ENCODE results near the gene KCNK4.
"Not testable (repeated sequence)": the region's sequence is repeated elsewhere in the genome, so short reads cannot be mapped to it uniquely, and the experiment has no call there.

KCNK4 gene

DNA sequence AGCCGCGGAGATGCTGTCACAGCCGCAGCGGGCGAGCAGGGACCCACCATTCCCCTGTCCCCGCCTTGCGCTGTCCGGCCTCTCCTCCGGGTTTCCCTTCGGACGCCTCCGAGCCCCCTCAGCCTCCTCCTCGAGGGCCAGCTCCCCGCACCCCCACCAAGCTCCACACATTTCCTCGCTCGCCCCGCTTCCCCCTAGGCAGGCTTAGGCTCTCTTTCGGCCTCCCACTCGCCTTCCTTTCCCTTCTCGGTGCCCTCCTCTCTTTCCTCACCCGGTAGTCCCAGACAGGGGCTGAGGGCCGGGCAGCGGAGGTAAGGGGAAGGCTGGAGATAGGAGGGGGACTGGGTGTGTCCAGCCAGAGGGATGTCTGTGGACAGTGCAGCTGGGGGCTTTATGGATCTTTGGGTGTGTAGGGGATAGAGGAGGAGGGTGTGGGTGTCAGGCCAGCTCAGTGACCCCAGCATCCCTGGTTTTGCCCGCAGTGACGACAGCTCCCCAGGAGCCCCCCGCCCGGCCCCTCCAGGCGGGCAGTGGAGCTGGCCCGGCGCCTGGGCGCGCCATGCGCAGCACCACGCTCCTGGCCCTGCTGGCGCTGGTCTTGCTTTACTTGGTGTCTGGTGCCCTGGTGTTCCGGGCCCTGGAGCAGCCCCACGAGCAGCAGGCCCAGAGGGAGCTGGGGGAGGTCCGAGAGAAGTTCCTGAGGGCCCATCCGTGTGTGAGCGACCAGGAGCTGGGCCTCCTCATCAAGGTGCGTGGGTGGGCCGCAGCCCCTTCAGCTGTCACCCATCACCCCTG is 1.6 kb downstream of the KCNK4 start:
- DNase-seq = no peak

DNA sequence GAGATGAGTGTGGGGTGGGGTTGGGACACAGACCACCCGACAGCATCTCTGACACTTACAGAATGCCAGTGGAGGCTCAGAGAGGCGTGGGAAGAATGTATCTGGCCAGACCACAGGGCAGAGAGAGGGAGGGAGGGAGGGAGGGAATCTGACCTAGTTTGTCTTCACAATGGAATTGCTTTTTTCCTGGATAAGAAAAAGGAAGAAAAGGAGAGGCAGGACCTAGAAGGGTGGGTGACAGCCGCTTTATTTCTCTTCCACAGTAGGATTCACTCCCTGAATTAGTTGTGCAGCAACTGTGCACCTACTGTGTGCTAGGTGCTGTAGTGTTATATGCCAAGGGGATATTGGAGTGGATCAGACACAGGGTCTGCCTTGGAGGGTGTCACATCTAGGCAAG is 3.7 kb downstream of the KCNK4 start:
- no peak for DNase-seq

DNA sequence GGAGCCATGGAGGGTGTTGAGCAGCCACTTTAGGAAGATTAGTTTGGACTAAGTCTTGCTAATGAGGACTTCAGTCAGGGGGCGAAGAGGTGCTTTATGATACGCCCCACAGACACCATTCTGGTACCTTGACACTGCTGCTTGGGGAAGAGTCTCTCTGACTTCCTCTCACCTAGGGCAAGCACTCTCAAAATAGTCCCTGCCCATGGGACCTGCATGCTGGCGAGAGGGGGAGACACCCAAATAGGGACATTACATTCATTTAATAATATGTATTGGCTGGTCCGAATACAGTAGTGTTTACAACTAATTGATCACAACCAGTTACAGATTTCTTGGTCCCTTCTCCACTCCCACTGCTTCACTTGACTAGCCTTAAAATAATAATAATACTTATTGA is 4.7 kb downstream of the KCNK4 start:
- no peak for DNase-seq

DNA sequence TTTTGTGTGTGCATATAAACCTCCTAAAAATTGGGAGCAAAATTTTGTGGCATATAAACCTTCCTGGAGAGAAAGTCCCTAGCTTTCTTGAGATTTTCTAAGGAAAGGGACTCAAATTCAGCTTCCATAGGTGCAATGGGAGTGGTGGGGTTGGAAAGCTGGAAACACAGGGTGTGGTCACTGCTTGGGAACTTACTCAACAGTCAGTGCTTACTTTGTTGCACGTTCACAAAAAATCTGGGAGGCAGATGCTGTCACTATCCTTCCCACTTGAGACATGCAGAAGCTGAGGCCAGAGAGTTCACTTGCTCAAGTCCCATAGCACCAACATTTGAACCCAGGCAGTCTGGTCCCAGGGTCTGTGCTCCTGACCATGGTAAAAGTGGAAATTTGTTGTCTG is 5.1 kb downstream of the KCNK4 start:
- DNase-seq = no peak

DNA sequence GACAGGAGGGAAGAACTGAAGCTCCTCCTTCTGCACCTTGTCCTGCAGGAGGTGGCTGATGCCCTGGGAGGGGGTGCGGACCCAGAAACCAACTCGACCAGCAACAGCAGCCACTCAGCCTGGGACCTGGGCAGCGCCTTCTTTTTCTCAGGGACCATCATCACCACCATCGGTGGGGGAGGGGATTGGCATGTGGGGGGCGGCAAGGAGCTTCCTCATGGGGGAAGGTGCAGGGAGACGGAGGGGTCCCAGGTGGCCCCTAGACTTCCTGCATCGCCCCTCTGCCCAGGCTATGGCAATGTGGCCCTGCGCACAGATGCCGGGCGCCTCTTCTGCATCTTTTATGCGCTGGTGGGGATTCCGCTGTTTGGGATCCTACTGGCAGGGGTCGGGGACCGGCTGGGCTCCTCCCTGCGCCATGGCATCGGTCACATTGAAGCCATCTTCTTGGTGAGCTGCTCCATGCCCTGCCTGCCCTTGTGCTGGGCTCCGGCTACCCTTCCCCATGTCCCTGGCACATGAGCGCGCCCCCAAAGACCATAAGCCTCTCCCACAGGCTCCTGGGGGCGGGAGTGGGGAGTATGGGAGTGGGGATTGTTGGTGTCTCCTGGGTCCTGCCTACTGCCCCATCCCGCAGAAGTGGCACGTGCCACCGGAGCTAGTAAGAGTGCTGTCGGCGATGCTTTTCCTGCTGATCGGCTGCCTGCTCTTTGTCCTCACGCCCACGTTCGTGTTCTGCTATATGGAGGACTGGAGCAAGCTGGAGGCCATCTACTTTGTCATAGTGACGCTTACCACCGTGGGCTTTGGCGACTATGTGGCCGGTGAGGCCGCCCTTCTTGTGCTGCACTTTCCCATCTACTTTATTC is 6.0 kb downstream of the KCNK4 start:
- DNase-seq = no peak

DNA sequence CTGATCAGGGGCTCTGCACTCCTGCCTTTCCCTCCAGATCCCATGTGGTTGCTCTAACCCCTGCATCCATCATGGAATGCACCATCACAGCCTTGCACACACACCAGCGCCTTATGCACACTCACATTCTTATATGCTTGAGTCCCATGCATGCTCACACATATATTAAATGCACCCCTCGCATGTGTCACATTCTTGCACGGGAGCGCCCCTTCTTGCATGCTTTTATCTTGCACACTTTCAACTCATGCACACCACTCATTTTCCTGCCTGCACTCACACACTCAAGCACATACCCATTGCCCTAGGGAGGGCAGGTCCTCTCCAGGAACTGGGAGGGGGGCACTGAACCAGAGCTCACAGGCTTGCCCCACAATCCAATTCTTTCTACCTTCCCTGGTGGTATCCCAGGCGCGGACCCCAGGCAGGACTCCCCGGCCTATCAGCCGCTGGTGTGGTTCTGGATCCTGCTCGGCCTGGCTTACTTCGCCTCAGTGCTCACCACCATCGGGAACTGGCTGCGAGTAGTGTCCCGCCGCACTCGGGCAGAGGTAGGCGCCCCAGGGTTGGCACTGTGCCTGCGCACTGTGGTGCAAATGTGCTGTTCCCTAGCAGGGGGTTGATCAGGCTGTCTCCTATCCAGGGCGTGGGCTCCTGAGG is 6.7 kb downstream of the KCNK4 start:
- DNase-seq = no peak

DNA sequence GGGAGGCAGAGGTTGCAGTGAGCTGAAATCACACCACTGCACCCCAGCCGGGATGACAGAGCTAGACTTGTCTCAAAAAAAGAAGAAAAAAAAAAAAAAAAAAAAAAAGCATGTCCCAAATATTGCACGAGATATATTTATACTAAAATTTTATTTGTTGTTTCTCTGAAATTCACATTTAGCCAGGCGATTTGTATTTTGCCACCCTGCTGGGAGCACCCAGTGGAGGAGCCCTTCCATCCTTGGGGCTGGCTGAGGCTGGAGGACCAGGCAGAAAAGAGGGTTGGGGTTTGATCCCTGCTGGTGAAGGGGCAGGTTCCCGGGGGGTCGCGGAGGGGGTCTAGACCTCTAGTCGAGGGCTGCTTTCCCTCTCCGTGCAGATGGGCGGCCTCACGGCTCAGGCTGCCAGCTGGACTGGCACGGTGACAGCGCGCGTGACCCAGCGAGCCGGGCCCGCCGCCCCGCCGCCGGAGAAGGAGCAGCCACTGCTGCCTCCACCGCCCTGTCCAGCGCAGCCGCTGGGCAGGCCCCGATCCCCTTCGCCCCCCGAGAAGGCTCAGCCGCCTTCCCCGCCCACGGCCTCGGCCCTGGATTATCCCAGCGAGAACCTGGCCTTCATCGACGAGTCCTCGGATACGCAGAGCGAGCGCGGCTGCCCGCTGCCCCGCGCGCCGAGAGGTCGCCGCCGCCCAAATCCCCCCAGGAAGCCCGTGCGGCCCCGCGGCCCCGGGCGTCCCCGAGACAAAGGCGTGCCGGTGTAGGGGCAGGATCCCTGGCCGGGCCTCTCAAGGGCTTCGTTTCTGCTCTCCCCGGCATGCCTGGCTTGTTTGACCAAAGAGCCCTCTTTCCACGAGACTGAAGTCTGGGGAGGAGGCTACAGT is 8.1 kb downstream of the KCNK4 start:
- DNase-seq = no peak

DNA sequence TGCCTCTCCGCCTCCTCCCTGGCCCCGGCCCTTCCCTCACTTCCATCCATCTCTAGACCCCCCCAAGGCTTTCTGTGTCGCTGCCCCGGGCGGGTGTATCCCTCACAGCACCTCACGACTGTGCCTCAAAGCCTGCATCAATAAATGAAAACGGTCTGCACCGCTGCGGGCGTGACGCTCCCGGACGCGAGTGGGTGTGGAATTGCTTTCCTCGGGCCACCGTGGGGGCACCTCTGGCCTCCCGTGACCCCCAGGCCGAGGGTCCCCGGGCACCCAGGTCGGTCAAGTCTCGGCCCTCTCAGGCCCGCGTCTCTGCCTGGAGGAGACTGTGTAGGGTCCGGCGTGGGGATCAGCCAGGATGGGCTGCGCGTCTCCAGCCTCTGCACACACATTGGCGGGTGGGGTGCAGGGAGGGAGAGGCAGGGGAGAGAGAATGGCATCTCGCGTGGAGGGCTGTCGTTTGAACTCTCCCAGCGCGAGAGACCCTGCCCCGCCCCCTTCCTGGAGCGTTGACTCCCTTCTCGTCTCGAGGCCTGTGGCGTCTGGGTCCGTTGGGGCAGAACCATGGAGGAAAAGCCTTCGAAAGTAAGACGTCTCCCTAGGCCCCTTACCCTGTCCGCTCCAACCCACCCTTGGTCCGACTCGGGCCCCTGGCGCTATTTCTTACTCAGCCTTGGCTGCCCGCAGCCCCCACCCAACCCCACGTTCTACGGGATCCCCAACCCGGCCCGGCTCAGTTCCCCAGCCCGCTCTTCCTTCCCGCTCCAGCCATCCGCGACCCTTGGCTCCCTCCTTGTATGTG is 8.9 kb downstream of the KCNK4 start, which contains the start of gene CATSPERZ:
Gene CATSPERZ (plus strand): TSS at position 512 of the 802 bp plus-strand sequence. CDS start 53 bp downstream, at position 565.
- no peak for DNase-seq

DNA sequence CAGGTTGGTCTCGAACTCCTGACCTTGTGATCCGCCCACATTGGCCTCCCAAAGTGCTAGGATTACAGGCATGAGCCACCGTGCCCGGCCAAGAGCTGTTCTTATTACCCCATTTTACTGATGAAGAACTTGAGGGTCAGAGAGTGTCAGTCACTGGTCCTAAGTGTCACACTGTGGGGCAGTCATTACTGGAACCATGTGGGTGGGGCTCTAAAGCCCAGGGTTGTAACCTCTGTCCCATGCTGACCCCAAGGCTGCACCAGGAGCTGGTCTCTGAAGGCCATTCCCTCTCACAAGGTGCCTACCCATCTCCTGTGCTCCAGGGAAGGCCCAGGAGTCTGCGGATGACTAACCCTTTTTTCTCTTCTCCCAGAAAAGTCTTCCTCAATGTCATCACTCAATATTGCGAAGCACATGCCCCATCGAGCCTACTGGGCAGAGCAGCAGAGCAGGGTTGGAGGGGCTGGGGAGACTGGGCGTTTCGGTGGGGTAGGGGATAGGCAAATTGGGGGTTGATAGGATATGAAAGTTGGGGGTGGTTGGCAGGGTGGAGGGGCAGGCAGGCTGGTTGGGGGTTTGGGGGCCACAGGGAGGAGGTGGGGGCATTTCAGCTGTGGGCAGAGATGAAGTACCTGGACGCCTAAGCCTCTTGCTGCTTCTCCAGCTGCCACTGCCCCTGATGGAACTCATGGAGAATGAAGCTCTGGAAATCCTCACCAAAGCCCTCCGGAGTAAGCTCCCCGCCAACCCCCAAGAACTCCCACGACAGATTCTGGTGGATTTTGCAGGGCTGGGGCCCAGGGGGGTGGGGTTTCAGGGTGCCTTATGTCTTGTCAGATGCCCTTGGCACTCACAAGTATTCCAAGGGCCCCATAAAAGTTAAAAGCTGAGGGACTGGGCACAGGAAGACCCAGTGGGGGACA is 12.3 kb downstream of the KCNK4 start:
- DNase-seq = no peak

DNA sequence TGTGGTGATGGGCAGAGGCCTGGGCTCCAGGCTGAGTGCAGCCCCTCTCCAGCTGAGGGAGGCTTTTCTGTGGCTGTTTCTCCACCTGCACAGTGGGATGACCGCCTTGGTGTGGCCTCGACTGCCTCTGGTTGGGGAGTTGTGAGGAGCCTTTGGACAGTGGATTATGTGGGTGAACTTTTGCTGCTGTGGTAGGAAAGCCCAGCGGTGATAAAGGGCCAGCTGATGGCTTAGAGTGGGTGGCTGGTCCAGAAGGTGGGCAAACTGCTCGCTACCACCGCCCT is 12.9 kb downstream of the KCNK4 start:
- no peak for DNase-seq

DNA sequence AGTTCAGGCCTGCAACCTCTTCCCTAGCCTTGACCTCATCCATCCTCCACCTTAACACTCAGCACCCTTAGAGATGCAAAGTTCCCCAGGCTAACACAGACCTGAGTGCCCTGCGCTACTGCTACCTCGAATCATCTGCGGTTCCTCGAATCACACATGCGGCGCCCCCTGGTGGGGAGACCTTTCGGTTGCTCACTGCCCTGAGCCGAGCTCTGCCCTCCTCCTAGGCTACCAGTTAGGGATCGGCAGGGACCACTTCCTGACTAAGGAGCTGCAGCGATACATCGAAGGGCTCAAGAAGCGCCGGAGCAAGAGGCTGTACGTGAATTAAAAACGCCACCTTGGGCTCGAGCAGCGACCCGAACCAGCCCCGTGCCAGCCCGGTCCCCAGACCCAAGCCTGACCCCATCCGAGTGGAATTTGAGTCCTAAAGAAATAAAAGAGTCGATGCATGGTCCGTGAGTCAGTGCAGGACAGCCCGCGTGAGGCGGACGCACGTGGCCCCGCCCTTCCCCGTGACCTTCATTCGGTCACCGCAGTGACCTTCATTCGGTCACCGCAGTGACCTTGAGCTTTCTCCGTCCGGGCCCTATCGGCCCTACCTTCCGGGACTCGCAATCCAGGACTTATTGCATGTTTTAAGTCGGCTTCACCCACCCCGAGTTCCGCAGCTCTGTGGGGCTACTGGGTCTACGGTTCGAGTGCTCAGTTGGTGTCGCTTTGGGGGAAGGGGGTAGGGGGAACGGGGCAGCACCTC is 13.4 kb downstream of the KCNK4 start:
- peak; percentile 89 for DNase-seq

DNA sequence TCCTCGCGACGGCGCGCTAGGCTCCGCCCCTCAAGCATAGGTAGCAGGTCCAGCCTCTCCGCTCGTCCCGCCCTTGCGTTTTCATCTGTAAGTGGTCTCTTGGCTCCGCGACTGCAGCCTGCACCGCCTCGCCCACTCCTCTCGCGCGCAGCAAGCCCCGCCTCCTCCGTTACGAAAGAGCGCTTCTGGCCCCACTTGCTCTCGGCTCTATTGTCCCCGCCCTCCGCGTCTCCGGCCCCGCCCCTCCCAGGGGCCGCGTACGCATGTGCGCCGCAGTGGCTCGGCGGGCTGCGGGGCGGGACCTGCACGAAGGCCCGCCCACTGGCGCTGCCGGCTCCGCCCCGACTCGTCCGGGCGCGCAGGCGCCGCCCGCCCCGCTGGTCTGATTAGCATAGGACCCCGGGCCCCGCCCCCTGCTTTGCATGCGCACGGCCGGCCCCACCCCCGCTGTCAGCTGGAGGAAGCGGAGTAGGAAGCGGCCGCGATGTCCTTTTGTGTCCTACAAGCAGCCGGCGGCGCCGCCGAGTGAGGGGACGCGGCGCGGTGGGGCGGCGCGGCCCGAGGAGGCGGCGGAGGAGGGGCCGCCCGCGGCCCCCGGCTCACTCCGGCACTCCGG is 14.1 kb downstream of the KCNK4 start, which contains the start of gene ESRRA:
Gene ESRRA (plus strand): TSS at position 450 of the 616 bp plus-strand sequence. CDS start 1,656 bp downstream, outside the sequence.
- peak; percentile 98 for DNase-seq

DNA sequence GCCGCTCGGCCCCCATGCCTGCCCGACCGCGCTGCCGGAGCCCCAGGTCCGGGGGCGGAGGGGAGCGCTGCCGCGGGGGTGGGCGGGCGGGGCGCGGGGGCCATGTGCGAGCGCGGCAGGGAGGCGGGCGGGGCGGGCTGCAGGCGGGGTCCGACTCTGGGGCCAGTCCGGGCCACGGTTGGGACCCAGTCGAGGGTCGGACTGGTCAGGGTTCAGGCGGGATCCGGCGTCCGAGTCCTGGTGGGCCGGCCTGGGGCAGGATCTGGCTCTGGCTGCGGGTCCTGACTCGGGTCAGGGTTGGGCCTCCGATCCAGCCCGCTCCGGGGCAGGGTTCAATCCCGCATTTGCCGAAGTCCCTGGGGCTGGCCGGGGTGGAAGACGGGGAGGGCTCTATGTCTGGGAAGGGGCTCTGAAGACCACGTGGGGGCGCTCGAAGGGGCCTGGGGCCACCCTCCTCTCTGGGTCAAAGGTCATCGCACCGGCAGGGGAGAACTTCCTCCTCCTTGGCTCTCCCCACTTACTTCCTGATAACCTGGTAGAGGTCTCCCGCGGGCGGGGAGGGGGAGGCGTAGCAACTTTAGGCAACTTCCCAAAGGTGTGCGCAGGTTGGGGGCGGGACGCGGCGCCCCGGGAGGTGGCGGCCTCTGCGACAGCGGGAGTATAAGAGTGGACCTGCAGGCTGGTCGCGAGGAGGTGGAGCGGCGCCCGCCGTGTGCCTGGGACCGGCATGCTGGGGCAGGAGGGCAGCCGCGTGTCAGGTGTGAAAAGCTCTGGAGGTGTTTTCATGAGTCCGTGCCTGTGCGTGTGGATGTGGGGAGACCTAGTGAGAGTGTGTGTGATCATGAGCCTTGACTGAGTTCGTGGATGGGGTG is 14.8 kb downstream of the KCNK4 start:
- DNase-seq = peak; percentile 81

DNA sequence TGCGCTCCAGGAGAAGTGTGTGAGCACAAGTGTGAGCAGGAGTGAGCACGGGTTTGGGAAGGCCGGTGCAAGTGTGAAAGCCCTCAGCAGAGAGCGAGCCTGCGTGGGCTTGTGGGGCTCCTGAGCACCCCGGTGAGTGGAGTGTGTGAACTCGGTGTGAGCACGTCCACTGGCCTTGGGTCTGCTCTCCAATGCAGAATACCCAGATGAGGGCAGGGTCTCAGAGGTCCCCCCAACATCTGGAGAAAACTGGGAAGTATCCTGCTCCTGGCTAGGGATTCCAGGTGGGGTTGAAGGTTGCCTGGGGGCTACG is 15.4 kb downstream of the KCNK4 start:
- DNase-seq = no peak

DNA sequence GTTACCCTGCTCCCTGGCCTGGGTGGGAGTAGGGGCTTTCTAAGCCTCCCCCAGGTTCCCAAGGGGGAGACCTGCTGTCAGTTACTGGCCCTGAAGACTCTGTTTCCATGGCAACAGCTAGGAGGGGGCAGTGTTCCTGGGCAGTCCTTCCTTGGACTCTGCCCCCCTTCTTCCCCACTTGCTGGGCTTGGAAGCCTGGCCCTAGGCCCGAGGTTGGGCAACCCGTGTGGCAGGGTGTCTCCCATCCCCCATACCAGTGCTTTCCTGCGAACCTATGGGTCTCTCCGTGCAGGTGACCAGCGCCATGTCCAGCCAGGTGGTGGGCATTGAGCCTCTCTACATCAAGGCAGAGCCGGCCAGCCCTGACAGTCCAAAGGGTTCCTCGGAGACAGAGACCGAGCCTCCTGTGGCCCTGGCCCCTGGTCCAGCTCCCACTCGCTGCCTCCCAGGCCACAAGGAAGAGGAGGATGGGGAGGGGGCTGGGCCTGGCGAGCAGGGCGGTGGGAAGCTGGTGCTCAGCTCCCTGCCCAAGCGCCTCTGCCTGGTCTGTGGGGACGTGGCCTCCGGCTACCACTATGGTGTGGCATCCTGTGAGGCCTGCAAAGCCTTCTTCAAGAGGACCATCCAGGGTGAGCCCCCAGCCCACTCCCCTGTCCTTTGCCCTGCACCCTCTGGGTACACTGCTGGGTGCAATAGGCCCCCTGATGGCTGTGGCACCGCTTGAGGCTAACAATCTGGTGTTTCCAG is 15.9 kb downstream of the KCNK4 start:
- DNase-seq = no peak

DNA sequence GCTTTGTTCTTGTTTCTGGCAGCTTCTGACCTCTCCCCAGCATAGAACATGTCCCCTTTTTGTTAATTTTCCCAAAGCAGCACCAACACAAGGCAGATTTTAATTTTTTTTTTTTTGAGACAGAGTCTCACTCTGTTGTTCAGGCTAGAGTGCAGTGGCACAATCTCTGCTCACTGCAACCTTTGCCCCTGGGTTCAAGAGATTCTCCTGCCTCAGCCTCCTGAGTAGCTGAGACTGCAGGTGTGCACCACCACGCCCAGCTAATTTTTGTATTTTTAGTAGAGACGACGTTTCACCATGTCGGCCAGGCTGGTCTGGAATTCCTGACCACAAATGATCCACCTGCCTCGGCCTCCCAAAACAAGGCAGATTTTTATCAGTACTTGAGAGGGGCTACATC is 16.7 kb downstream of the KCNK4 start:
- not testable (repeated sequence) for DNase-seq

DNA sequence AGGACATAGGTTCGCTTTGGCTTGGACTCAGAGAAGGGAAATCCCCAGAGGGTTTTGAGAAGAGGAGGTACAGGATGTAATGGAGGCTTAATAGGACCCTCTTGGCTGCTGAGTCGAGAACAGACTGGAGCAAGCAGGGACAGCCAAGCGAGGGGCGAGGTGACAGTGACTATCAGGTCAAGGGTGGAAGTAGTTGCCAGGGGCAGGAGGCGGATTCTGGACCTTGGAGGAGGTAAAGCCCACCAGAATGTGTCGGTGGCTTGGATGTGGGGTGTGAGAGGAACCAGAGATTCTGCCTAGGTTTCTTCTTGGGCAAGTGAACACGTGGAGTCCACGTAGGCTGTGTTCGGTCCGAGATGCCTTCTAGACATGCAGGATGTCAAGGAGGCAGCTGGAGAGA is 21.8 kb downstream of the KCNK4 start:
- no peak for DNase-seq

All from CD4-positive, alpha-beta T cell treated with Interleukin-4 for 4 hours (primary cell).